ENCODE data around the gene CARD11.
A peak's percentile ranks its signal among the peaks of the same experiment; 100 is the strongest.

The CARD11 gene

DNA sequence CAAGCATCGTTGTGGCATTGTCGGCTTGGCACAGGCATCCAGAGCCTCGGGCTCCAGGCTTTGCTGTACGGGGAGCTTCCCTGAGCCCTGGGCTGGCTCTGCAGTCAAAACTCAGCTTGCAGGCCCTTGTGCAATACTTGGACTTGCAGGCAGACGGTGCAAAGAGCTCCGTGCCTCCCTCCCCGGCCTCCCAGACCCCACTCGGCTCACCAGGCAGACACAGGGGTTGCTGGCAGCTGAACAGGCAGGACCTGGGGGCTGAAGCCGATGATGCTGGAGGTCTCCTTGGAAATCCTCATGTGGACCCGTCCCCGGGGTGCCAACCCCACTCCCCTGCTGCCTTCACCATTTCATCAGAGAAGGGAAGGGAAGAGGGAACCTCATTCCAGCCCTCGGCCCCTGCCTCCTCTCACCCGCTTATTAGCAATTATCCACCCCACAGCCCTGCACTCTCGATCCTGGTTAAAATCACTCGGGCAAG is 139.9 kb downstream of the CARD11 start:
- Histone ChIP-seq H3K27me3 (ENCODE audit: insufficient read depth, low read depth) (no peaks in the 10 kb centered on the region), H3K4me1 (ENCODE audit: low read depth, poor library complexity, severe bottlenecking) (peaks cover 18% of the 10 kb centered on the region), H4K20me1 (ENCODE audit: insufficient read depth) (no peaks in the 10 kb centered on the region), H3K27ac (no peak overlapping the region), H3K9ac (no peak overlapping the region), H2AFZ (ENCODE audit: low read depth) (no peak overlapping the region), H3K4me2 (no peak overlapping the region), H3K4me3 (IDR thresholded peaks at IDR 0.05; ENCODE audit: insufficient read depth, low read depth, low read length) (no peak overlapping the region), H3K36me3 (ENCODE audit: insufficient read depth) (no peaks in the 10 kb centered on the region), H3K79me2 (ENCODE audit: insufficient read depth, low read depth) (no peaks in the 10 kb centered on the region)
- TF ChIP-seq CTCF (conservative IDR thresholded peaks at IDR 0.05; ENCODE audit: low read depth, low read length): no peak

DNA sequence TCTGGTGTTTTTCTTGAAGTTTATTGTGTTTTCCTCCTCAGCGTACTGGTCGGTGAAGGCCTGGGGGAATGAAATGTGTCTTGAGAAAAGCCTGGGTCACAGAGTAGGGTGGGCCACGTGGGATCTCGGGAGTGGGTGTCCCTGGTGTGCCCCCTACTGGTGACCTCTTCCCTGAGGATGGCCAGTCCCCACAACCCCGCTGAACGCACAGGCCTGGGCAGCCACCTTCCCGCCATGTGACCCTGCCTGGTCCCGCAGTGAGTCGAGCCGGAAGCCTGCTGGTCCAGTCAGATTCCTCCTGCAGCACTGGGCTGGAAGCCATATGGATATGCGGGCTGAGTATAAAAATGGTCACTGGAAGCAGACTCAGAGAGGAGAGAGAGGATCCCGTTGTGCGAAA is 146.6 kb downstream of the CARD11 start:
- Histone ChIP-seq H2AFZ (ENCODE audit: low read depth) (no peak overlapping the region), H3K4me1 (ENCODE audit: low read depth, poor library complexity, severe bottlenecking) (peaks cover 45% of the 10 kb centered on the region), H3K36me3 (ENCODE audit: insufficient read depth) (no peaks in the 10 kb centered on the region), H3K4me3 (IDR thresholded peaks at IDR 0.05; ENCODE audit: insufficient read depth, low read depth, low read length) (no peak overlapping the region), H3K4me2 (no peak overlapping the region), H3K79me2 (ENCODE audit: insufficient read depth, low read depth) (no peaks in the 10 kb centered on the region), H3K27ac (no peak overlapping the region), H3K9ac (no peak overlapping the region), H3K27me3 (ENCODE audit: insufficient read depth, low read depth) (no peaks in the 10 kb centered on the region), H4K20me1 (ENCODE audit: insufficient read depth) (no peaks in the 10 kb centered on the region)
- peak; percentile 26; the same call in 1 of the 2 replicates for TF ChIP-seq CTCF (conservative IDR thresholded peaks at IDR 0.05; ENCODE audit: low read depth, low read length)

GRCh38 chr7:2896131-2896530 is 147.5 kb downstream of the CARD11 start:
- no peak overlapping the region; the same call in 1 of the 2 replicates for H3K4me2 ChIP-seq

DNA sequence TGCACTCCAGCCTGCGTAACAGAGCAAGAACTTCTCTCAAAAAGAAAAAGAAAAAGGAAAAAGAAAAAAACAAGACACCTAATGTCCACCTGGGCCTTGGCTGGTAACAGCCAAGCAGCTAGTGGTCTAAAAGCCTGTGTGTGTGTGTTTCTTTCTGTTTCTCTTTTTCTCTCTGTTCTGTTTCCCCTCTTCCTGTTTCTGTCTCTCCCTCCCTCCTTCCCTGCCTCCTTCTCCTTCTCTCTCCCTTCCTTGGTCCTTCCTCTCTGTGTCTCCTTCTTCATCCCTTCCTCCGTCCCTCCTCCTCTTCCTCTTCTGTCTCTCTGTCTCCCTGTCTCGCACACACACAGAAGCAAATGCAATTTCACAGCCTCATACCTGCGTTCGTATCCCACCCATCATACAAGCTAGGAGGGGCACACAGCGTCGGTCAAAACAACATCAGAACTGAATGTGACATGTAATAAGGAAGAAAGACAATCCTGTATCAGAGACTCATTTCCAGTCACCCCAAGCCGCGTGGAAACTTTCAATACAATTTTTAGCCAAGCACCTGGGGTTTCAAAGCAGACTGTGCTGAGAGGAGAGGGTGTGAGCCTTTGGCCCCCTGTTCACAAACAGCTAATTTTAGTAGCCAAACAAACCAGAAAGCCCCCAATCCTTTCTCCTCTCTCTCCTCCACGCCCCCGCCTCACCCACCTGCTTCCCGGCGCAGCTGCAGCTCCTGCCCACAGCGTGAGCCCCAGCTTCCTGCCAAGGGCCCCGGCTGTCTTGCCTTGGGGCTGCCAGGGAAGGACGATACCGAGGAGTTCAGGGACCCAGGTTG is 149.3 kb downstream of the CARD11 start:
- Histone ChIP-seq H3K4me1 (ENCODE audit: low read depth, poor library complexity, severe bottlenecking) (peaks cover 50% of the 10 kb centered on the region), H3K27ac (peak overlapping the region; percentile 91), H4K20me1 (ENCODE audit: insufficient read depth) (no peaks in the 10 kb centered on the region), H3K9ac (peak overlapping the region; percentile 70), H3K4me2 (peak overlapping the region; percentile 76), H3K36me3 (ENCODE audit: insufficient read depth) (no peaks in the 10 kb centered on the region), H3K4me3 (IDR thresholded peaks at IDR 0.05; ENCODE audit: insufficient read depth, low read depth, low read length) (no peak overlapping the region), H2AFZ (ENCODE audit: low read depth) (peak overlapping the region; percentile 91), H3K79me2 (ENCODE audit: insufficient read depth, low read depth) (no peaks in the 10 kb centered on the region), H3K27me3 (ENCODE audit: insufficient read depth, low read depth) (no peaks in the 10 kb centered on the region)
- TF ChIP-seq CTCF (conservative IDR thresholded peaks at IDR 0.05; ENCODE audit: low read depth, low read length): no peak

More at GRCh38 chr7:2896131-2896530, 147.5 kb downstream of the CARD11 start:
- Histone ChIP-seq H2AFZ (ENCODE audit: low read depth) (no peak overlapping the region), H3K27ac (no peak overlapping the region; the same call in 1 of the 2 replicates), H3K36me3 (ENCODE audit: insufficient read depth) (no peaks in the 10 kb centered on the region), H3K27me3 (ENCODE audit: insufficient read depth, low read depth) (no peaks in the 10 kb centered on the region), H3K4me3 (IDR thresholded peaks at IDR 0.05; ENCODE audit: insufficient read depth, low read depth, low read length) (no peak overlapping the region), H3K79me2 (ENCODE audit: insufficient read depth, low read depth) (no peaks in the 10 kb centered on the region), H3K4me1 (ENCODE audit: low read depth, poor library complexity, severe bottlenecking) (peaks cover 43% of the 10 kb centered on the region), H4K20me1 (ENCODE audit: insufficient read depth) (no peaks in the 10 kb centered on the region), H3K9ac (no peak overlapping the region)
- TF ChIP-seq CTCF (conservative IDR thresholded peaks at IDR 0.05; ENCODE audit: low read depth, low read length): no peak

Measured in KMS-11 (cell line).